Breast epithelium (tissue), 4 donors: ENCODE measurements around the gene DMD. TPM values are rescaled to one million over a fixed set of nuclear protein-coding genes. Genes with fewer than 3 reads are reported as not detected.

Experiments used
- DNase-seq, 2 donors: peaks; one replicate each; pipeline ENCODE4 v3.0.0-alpha.2; 2019; ENCODE audit warnings: low spot score in 2 of 2
- H3K27ac ChIP-seq, 2 donors: fragments of 200-600 bp; sonication (generic) in 1 of 2; one replicate each; pipeline ENCODE4 v1.5.1; 2016 to 2019; ENCODE audit warnings: mild to moderate bottlenecking in 1 of 2
- H3K27me3 ChIP-seq, 2 donors: fragments of 200-600 bp; sonication (generic) in 1 of 2; one replicate each; pipeline versions ENCODE4 v1.5.1 to v1.6.0; 2017 to 2019; ENCODE audit warnings: control low read depth in 1 of 2, mild to moderate bottlenecking in 1 of 2
- H3K36me3 ChIP-seq: fragments of 200-600 bp; one replicate; pipeline ENCODE4 v1.5.1; 2019
- H3K4me1 ChIP-seq, 2 donors: fragments of 200-600 bp; sonication (generic); one replicate each; pipeline ENCODE4 v1.5.1; 2016 to 2019; ENCODE audit warnings: control low read depth in 1 of 2
- H3K4me3 ChIP-seq, 3 donors: fragments of 200-600 bp; sonication (generic); 1 replicate in 2 of 3; 2 replicates in 1 of 3; pipeline ENCODE4 v1.5.1; 2016 to 2019; ENCODE audit warnings: mild to moderate bottlenecking in 3 of 3, moderate library complexity in 2 of 3
- H3K9me3 ChIP-seq, 2 donors: fragments of 200-600 bp; sonication (generic) in 1 of 2; one replicate each; pipeline ENCODE4 v1.5.1; 2016 to 2019; ENCODE audit warnings: control low read depth in 1 of 2
- POLR2A ChIP-seq: fragments of 450-650 bp; IDR thresholded peaks from one replicate; pipeline ENCODE4 v1.6.1; 2016; ENCODE audit warnings: antibody characterized with exemption, mild to moderate bottlenecking, moderate library complexity
- POLR2AphosphoS5 ChIP-seq, 3 donors: sonication (generic); formaldehyde crosslinking; IDR thresholded peaks; one replicate each; pipeline ENCODE4 v1.6.1; 2017; ENCODE audit warnings: antibody characterized with exemption in 3 of 3
- intact Hi-C: fragments of 100-400 bp; cut with DNase I; formaldehyde crosslinking; loops from one replicate; pipeline ENCODE4 v1.15.1; 2023; ENCODE audit warnings: low total_unique reads
- total RNA-seq, 3 donors: library from RNA; depleted of rRNA; stranded (reverse); fragments of >200 nt; gene quantifications; one replicate each; pipeline ENCODE4 v1.1.0, GENCODE V29; 2016
- TF ChIP-seq, protein P1 (sequence below), 3 donors: fragments of 450-650 bp; IDR thresholded peaks; one replicate each; pipeline ENCODE4 v1.5.1; 2016 to 2017; ENCODE audit warnings: antibody characterized with exemption in 3 of 3, mild to moderate bottlenecking in 3 of 3, moderate library complexity in 3 of 3

DMD gene
- total RNA-seq, 3 donors from 2014 or later = 57.0 to 135 (median 65.2) TPM

- H3K27me3 ChIP-seq = peaks cover 0 to 4% of the 10 kb centered on the region in 2 donors
- TF ChIP-seq, protein P1, sequence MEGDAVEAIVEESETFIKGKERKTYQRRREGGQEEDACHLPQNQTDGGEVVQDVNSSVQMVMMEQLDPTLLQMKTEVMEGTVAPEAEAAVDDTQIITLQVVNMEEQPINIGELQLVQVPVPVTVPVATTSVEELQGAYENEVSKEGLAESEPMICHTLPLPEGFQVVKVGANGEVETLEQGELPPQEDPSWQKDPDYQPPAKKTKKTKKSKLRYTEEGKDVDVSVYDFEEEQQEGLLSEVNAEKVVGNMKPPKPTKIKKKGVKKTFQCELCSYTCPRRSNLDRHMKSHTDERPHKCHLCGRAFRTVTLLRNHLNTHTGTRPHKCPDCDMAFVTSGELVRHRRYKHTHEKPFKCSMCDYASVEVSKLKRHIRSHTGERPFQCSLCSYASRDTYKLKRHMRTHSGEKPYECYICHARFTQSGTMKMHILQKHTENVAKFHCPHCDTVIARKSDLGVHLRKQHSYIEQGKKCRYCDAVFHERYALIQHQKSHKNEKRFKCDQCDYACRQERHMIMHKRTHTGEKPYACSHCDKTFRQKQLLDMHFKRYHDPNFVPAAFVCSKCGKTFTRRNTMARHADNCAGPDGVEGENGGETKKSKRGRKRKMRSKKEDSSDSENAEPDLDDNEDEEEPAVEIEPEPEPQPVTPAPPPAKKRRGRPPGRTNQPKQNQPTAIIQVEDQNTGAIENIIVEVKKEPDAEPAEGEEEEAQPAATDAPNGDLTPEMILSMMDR (IDR thresholded peaks at IDR 0.05) = no peak
- TF ChIP-seq POLR2AphosphoS5 (IDR thresholded peaks at IDR 0.05) (no peak), POLR2A (no peak)
- intact Hi-C loops = no loop called here
Observed at GRCh38 chrX:31542566-31542965, 1668.8 kb downstream of the DMD start.

GRCh38 chrX:31540313-31540712 is 1671.0 kb downstream of the DMD start:
- Histone ChIP-seq H3K9me3 (peaks cover 0 to 4% of the 10 kb centered on the region in 2 donors), H3K27ac (no peak overlapping the region), H3K27me3 (no peaks in the 10 kb centered on the region), H3K4me3 (no peak overlapping the region), H3K36me3 (no peaks in the 10 kb centered on the region), H3K4me1 (no peaks in the 10 kb centered on the region)
- no peak for DNase-seq
- TF ChIP-seq POLR2AphosphoS5 (IDR thresholded peaks at IDR 0.05) (no peak), POLR2A (no peak)
- TF ChIP-seq, protein P1 (IDR thresholded peaks at IDR 0.05) = no peak
- intact Hi-C loops = no loop called here

More at GRCh38 chrX:31542566-31542965, 1668.8 kb downstream of the DMD start:
- Histone ChIP-seq H3K36me3 (no peaks in the 10 kb centered on the region), H3K9me3 (no peaks in the 10 kb centered on the region), H3K4me3 (no peak overlapping the region), H3K4me1 (no peaks in the 10 kb centered on the region), H3K27ac (no peak overlapping the region)
- no peak for DNase-seq

DNA sequence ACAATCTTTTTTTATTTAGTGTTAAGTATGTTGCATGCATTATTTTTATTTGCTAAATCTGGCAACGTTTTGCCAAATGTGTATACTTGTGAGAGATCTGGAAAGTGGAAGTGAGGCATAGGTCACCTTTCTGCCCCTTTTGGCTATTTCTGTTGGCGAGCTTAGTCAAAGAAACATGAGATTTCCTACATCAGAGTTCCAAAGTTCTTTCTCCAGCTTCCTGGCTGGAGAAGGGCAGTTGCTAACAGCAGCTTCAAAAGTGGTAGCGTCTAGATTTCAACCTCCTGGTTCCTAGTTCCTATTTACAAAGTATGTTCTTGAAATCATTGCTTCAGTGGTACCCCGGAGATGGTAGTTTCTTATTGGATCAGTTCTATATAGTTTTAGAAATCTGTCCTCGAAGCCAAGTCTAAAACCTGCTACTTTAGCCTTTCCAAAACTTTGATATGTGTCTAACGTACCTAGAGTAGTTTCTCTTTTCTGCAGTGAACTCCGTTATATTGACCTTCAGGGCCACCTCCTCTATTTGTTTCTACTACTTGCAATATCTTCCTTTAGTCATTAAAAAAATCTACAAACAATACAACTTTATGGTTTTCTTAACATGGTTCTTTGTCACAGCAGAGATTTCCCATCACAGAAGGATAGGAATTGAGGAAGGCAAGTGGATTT is 1683.8 kb downstream of the DMD start:
- H3K4me3 ChIP-seq = no peak overlapping the region
- no peaks in the 10 kb centered on the region for H3K27me3 ChIP-seq
- intact Hi-C loops = no loop called here
- no peaks in the 10 kb centered on the region for H3K4me1 ChIP-seq
- no peaks in the 10 kb centered on the region for H3K36me3 ChIP-seq
- no peaks in the 10 kb centered on the region for H3K9me3 ChIP-seq
- DNase-seq = no peak
- H3K27ac ChIP-seq = no peak overlapping the region
- TF ChIP-seq POLR2AphosphoS5 (IDR thresholded peaks at IDR 0.05) (no peak), POLR2A (no peak)
- TF ChIP-seq, protein P1 (IDR thresholded peaks at IDR 0.05) = no peak

DNA sequence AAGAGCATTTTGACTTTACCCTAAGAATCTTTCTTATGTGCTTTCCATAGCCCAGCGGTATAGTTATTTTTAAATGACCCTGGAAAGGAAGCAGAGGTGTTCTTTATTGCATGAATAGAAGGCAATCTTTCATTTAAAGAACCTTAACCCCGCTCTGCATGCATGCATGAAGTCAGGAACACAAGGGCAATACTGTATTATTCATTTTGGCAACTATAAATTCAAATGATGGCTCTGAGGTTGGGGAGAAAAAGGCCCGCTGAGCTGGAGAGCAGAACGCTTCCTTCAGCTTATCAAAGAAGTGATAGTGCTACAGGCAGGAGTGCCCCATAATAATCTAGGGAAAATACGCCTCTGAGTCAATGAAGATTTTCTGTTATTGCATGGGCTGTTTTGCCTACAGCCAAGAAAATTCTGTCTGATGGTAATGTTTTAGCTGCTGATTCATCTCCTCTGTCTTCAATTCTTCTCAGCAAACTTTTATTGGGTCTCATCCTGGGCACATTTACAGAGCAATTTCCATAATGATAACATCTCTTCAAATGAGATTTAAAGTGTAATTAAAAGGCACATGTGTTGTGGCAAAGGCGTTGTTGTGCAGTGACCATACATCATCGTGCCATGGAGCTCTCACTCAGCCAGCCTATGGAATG is 1687.3 kb downstream of the DMD start:
- Histone ChIP-seq H3K9me3 (no peaks in the 10 kb centered on the region), H3K36me3 (no peaks in the 10 kb centered on the region), H3K4me3 (no peak overlapping the region), H3K27me3 (no peaks in the 10 kb centered on the region), H3K27ac (no peak overlapping the region), H3K4me1 (no peaks in the 10 kb centered on the region)
- DNase-seq = no peak
- TF ChIP-seq POLR2AphosphoS5 (IDR thresholded peaks at IDR 0.05) (no peak), POLR2A (no peak)
- TF ChIP-seq, protein P1 (IDR thresholded peaks at IDR 0.05) = no peak
- intact Hi-C loops = no loop called here

GRCh38 chrX:31522760-31523159 is 1688.6 kb downstream of the DMD start:
- Histone ChIP-seq H3K36me3 (no peaks in the 10 kb centered on the region), H3K27ac (no peak overlapping the region), H3K4me3 (no peak overlapping the region), H3K27me3 (no peaks in the 10 kb centered on the region), H3K9me3 (no peaks in the 10 kb centered on the region), H3K4me1 (no peaks in the 10 kb centered on the region)
- DNase-seq = no peak
- intact Hi-C loops = no loop called here
- TF ChIP-seq POLR2A = no peak
- no peak for TF ChIP-seq POLR2AphosphoS5 (IDR thresholded peaks at IDR 0.05)
- TF ChIP-seq, protein P1 (IDR thresholded peaks at IDR 0.05) = no peak
